GM13977 (cell line): ENCODE results near the gene CHI3L1.

ENCODE experiments used
- DNase-seq: peaks from one replicate; pipeline ENCODE4 v3.0.0; 2012; ENCODE audit warnings: low spot score
- CTCF ChIP-seq: IDR thresholded peaks from 2 replicates; pipeline ENCODE4 v1.5.1; 2012; ENCODE audit warnings: mild to moderate bottlenecking, control low read depth; ENCODE audit not compliant: insufficient read depth; ENCODE audit errors: extremely low read depth, missing control alignments
- in situ Hi-C: fragments of 300-500 bp; cut with MboI; formaldehyde crosslinking; loops from one replicate; pipeline ENCODE4 v1.12.0; 2022; ENCODE audit warnings: low sequenced_read_pairs, low pct_unique_long_range_greater_than_20kb, mixed read lengths, inconsistent platforms; ENCODE audit not compliant: unreplicated experiment

The CHI3L1 gene

GRCh38 chr1:203161703-203162102 lies 24.8 kb downstream of the CHI3L1 start:
- in situ Hi-C loops: no loop called here

DNA sequence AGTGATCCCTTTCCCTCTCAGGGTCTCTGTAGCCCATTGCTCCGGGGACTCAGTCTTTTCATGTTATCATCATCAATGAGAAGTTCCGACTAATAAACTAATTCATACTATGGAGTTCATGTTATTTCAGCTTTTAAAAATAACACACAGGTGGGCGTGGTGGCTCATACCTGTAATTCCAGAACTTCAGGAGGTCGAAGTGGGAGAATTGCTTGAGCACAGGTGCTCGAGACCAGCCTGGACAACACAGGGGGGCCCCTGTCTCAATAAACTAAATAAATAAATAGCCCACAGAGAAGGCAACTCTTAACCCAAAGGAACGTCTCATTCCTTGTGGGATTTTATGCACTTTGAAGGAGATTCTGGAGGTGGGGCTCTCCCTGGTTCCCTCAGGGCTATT lies 25.3 kb downstream of the CHI3L1 start:
- no peak for DNase-seq
- no peak for TF ChIP-seq CTCF
- in situ Hi-C loops: no loop called here

More at GRCh38 chr1:203161703-203162102, 24.8 kb downstream of the CHI3L1 start:
- DNase-seq: no peak
- TF ChIP-seq CTCF: no peak

DNA sequence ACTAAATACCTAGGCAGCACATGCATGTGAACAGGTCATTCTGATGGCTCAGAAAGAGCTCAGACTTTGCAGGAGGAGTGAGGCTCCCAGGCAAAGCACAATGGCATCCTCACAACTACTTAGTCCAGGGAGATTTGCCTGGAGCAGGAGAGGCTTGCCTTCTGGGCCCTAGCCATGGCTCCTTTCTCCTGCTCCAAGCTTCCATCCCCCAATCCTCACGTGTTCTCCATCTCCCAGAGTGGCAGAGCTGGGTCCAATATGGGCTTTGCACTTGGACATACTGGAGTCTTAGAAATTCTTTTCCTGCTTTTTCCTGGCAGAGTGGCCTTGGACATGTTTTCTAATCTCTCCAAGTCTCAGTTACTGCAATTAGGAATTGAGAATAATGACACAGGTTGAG lies 26.7 kb downstream of the CHI3L1 start:
- TF ChIP-seq CTCF: no peak
- no peak for DNase-seq
- in situ Hi-C loops: no loop called here

DNA sequence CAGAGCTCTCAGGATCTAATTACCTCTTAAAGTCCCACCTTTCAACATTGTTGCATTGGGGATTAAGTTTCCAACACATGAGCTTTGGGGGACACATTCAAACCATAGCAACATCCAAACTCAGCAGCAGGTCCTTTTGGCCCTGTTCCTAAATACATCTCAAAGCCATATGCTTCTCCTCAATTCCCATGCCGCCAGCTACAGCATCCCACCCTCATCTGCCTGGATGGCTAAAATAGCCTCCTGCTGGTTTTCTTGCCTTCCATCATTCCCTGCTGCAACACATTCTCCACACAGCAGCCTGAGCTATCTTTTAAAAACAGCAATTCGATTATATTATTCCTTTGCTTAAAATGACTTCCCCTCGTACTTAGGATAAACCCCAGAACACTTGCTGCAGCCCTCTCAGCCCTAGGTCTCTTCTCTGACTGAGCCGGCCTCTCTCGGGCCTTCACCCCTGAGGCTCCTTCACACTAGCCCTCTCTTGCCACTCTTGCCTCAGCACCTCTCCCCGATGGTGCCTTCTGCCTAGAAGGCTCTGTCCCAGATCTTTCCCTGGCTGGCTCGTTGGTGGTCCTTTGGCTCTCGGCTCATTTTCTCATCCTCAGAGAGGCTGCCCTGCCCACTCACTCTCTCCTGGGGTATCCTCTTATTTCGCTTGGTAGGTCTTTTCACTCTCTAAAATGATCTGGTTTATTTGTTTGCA lies 27.4 kb downstream of the CHI3L1 start:
- TF ChIP-seq CTCF: no peak
- in situ Hi-C loops: no loop called here
- DNase-seq: no peak

- DNase-seq: no peak
- no peak for TF ChIP-seq CTCF
- in situ Hi-C loops: no loop called here
These were observed 28.1 kb downstream of the CHI3L1 start for GRCh38 chr1:203158423-203158822.

DNA sequence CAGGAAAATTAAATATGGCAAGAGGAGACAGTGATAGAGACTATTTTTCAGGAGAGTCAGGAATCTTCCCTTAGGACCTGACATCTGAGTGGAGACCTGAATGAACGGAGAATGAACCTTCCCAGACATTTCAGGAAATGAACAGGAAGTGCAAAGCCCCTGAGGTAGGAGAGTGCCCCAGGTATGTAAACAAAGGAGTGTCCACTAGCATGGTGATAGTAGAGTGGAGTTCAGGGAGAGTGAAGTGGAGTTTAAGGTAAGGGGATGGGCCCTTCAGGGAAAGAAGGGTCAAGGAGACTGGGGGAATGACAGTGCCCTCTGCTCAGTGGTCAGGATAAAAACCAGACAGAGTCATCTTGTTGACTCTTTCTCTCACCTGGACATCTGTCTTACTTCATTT lies 30.2 kb downstream of the CHI3L1 start:
- DNase-seq: no peak
- TF ChIP-seq CTCF: no peak
- in situ Hi-C loops: no loop called here
